Erythroblast (primary cell): ENCODE results near the gene CLNK.

Experiments used
- GATA1 ChIP-seq: IDR thresholded peaks from 2 replicates; pipeline ENCODE4 v1.6.1; 2011; ENCODE audit warnings: low read depth, mild to moderate bottlenecking, control low read depth, low read length, moderate library complexity
- POLR2A ChIP-seq: IDR thresholded peaks from 2 replicates; pipeline ENCODE4 v1.6.1; 2011; ENCODE audit warnings: mild to moderate bottlenecking, low read length

- TF ChIP-seq POLR2A = no peak
- TF ChIP-seq GATA1 = no peak
These were observed 45.5 kb upstream of the CLNK start for GRCh38 chr4:10730019-10730418.
